NT2/D1 (cell line): Measurements from ENCODE around the gene NTRK2.

ENCODE experiments used
- YY1 ChIP-seq: IDR thresholded peaks from 2 replicates; pipeline ENCODE4 v1.6.1; 2011; ENCODE audit not compliant: insufficient read length, insufficient read depth
- ZNF274 ChIP-seq: IDR thresholded peaks from 2 replicates; pipeline ENCODE4 v1.6.1; 2011; ENCODE audit warnings: mild to moderate bottlenecking, low read depth, low read length

- TF ChIP-seq YY1 = no peak
- TF ChIP-seq ZNF274 = no peak
These were observed 193.8 kb downstream of the NTRK2 start for GRCh38 chr9:84863372-84863771.
